Right renal cortex interstitium (tissue), 3 donors: ENCODE results near the gene TIMP3. TPM values are rescaled to one million over a fixed set of nuclear protein-coding genes. Genes with fewer than 3 reads are reported as not detected.
A peak's percentile ranks its signal among the peaks of the same experiment; 100 is the strongest.
"Not testable (repeated sequence)": the region's sequence is repeated elsewhere in the genome, so short reads cannot be mapped to it uniquely, and the experiment has no call there.

Experiments
- DNase-seq, 3 donors: peaks; one replicate each; pipeline ENCODE4 v3.0.0-alpha.2; 2013; ENCODE audit warnings: low read depth in 3 of 3, low spot score in 2 of 3
- polyA plus RNA-seq, 3 donors: library from polyadenylated mRNA; unstranded; fragments of 120-200 nt; gene quantifications; one replicate each; pipeline ENCODE4 v1.2.1, GENCODE V29; 2013; ENCODE audit not compliant: insufficient read length in 3 of 3

The TIMP3 gene
- polyA plus RNA-seq, result 100 to 1,000 TPM; 136 to 161 (median 147) TPM

DNA sequence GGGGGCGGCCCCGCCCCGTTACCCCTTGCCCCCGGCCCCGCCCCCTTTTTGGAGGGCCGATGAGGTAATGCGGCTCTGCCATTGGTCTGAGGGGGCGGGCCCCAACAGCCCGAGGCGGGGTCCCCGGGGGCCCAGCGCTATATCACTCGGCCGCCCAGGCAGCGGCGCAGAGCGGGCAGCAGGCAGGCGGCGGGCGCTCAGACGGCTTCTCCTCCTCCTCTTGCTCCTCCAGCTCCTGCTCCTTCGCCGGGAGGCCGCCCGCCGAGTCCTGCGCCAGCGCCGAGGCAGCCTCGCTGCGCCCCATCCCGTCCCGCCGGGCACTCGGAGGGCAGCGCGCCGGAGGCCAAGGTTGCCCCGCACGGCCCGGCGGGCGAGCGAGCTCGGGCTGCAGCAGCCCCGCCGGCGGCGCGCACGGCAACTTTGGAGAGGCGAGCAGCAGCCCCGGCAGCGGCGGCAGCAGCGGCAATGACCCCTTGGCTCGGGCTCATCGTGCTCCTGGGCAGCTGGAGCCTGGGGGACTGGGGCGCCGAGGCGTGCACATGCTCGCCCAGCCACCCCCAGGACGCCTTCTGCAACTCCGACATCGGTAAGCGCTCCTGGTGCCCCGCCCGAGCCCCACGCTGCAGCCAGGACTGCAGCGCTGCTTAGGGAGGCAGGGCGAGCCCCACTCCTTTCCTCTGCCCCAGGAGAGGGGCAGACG, at the start of gene TIMP3:
TIMP3 (plus strand) TSS at position 169 of the 700 bp plus-strand sequence; CDS start at position 466, 297 bp downstream.
- peak in 1 of 3 donors; percentile 68 for DNase-seq

DNA sequence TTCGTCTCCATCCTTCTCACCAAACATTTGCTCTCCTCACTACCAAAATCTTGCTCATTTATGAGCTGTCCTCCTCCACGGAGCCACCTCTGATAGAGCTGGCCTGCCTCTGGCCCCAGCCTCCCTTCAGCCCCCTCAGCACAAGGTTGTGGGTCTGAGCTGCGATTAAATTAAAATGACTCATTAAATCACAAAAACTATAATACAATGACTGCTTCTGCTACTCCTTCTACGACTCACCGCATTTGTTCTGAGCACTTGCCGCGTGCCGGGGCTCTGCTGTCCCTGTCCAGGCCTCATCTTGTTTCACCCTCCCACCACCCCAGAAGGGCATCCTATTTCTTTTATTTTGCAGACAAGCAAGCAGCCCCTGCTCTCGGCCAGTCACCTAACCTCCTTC, 49.2 kb upstream of the TIMP3 start:
- DNase-seq, result no peak

DNA sequence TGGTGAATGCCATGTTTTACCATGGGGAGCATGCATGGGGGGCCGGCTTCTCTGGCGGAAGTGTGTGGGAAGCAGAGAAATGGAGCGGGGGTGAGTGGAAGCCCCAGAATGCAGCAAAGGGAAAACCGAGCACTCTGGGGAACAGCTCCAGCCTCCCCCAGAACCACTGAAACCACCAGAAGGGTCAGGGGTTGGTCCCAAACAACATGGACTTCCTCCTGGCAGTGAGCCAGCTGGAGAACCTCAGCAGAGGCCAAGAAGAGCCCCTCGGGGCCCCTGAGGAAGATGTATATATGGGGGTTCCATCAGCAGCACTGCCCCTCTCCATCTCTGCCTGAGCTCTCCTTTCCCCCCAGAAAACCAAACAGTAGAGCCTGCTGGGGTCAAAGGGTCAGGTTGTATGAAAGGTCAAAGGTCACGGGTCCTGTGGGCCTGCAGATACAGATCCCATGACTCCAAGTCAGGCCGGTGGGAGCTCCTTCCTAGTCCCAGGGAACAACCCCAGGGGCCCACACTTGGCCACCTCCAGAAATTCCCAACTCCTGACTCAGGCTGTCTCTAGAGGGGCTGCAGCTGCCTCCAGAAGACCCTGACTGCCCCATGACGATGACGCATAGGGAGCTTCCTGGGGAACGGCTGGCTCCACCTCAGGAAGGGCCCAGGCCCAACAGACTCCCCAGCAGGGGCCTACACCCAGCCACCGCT, 48.5 kb upstream of the TIMP3 start:
- DNase-seq, result no peak

DNA sequence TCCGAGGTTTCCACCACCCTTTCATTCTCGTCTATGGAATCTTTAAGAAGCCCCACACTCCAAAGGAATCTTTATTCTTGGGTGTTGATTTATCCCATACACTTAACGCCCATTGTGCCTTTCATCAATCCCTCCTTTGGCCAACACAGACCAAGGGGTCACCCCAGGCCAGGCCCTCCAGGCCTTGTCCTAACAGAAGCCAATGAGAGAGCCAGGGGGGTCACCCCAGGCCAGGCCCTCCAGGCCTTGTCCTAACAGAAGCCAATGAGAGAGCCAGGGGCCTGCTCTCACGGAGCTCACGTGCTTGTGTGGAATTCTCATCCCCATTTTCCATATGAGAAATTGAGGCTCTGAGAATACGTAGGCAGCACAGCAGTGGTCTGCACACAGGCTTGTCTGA, 47.9 kb upstream of the TIMP3 start:
- DNase-seq, result no peak

DNA sequence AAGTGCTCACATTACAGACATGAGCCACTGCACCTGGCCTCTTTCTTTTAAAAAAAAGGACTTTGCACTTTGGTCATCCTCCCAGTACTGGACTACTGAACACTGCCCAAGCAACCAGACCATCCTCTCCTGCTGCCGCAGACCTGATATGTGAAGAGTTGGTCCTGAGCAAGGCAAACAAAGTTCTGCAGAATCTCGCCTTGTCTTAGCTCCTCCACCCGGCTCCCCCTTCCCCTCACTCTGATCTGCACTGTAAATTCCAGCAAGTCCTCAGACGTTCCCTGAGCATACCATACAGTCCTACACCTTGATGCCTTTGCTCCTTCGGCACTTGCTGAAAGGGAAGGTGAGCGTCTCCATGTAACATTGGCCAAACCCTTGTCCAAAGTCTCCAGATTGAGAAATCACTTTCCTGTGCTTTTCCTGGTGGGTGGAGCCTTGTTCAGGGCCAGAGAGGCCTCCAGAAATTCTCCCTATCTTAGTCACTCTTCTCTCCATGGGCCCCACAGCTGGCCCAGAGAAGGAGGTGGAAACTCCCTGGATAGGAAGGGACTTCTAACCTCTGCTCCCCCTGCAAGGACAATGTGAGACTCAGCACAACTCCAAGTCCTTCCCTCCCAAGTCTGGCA, 47.0 kb upstream of the TIMP3 start:
- no peak for DNase-seq

DNA sequence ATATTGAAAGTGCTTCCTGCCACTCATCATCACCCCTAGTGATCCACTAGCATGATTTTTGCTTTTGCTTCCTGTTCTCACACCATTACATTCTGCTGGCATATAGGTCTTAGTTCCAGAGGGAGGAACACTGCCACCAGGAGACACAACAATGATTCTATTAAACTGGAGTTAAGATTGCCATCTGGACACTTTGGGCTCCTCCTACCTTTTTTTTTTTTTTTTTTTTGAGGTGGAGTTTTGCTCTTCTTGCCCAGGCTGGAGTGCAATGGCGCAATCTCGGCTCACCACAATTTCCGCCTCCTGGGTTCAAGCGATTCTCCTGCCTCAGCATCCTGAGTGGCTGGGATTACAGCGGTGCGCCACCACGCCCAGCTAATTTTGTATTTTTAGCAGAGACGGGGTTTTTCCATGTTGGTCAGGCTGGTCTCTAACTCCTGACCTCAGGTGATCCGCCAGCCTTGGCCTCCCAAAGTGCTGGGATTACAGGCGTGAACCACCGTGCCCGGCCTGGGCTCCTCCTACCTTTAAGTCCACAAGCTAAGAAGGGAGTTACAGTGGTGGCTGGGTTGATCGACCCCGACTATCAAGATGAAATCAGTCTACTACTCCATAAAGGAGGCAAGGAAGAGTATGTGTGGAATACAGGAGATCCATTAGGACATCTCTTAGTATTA, 44.3 kb upstream of the TIMP3 start:
- DNase-seq, result not testable (repeated sequence)

DNA sequence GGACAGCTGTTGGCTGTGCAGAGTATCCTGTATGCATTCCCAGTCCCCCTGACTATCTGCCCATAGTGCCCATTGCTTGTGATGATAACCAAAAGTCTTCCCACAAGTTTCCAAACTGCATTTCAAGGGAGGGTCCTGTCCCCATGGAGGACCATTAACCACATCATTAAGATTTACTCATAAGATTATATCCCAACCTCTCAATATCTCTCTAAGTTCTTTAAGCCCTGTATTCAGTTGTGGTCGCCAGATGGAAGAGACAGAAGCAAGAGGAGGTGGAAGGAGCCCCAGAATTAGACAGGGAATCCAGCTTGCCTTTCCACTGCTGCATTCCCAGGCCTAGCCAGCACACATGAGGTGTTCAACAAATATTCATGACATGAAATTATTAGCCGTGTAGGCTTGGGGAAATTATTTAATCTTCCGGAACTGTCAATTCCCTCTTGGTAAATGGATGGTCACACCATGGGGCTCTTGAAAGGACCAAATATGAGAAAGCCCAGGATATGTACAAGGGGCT, 42.6 kb upstream of the TIMP3 start:
- no peak for DNase-seq

DNA sequence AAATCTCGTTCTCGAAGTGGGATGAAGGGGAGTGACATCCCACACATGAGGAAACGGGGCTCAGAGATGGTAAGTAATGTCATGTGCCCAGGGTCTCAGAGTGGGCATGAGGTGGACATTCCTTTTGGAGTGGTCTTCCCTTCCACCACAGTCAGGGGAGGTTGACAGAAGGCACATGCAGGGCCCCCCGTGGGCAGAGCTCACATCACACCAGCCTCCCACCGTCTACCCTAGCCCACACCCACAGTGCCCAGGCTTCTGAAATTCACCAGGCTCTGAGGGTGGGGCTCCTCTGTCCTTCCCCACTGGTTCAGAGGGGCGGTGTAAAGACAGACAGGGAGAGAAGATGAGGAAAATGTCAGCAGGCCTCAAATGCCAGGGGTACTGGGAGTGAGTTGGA, 41.1 kb upstream of the TIMP3 start:
- DNase-seq, result no peak

DNA sequence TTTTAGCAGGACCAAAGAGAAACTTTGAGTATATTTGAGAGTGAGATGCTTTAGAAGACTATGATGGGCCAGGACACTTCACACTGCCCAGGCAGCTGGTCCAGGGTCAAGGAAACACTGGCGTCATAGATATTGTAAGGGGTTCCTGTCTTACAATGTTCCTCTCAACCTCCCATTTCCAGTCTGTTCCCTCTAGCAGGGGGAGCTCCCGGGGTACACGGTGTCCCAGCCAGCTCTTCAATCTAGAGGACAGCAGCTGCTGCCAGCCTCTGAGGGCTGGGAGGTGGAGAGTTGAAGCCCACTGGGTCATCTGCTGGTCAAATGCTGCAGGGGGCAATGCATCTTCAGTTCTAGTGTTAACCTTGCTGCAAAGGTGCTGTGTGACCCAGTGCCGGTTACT, 40.7 kb upstream of the TIMP3 start:
- no peak for DNase-seq

DNA sequence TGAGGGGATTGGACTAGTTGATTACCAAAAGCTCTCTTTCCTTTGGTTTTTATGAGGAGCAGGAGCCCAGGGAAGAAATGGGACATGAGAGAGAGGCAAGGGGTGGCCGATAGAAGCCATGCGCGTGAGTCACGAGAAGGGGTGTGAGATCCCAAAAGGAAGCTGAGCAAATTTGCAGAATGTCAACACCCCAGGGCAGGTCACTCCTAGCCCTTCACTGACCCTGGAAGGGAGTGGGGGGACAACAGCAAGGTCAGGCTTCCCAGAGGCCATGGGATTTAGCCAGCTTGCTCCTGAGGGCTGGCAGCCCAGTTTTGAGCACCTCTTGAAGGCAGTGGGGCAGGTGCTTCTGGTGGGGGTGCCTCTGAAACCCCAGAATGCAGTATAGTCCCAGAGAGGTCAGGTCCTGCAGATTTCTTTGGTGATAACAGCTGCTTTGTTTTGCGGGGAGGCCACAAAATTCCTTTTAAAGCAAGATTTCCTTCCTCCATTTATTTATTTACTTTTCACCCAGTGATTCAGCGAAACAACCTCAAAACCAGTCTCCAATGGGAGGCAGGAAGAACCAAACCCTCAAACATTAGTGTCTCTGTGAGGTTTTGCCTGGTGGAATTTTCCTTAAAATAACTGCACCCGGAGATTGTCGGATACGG, 40.1 kb upstream of the TIMP3 start:
- no peak for DNase-seq

DNA sequence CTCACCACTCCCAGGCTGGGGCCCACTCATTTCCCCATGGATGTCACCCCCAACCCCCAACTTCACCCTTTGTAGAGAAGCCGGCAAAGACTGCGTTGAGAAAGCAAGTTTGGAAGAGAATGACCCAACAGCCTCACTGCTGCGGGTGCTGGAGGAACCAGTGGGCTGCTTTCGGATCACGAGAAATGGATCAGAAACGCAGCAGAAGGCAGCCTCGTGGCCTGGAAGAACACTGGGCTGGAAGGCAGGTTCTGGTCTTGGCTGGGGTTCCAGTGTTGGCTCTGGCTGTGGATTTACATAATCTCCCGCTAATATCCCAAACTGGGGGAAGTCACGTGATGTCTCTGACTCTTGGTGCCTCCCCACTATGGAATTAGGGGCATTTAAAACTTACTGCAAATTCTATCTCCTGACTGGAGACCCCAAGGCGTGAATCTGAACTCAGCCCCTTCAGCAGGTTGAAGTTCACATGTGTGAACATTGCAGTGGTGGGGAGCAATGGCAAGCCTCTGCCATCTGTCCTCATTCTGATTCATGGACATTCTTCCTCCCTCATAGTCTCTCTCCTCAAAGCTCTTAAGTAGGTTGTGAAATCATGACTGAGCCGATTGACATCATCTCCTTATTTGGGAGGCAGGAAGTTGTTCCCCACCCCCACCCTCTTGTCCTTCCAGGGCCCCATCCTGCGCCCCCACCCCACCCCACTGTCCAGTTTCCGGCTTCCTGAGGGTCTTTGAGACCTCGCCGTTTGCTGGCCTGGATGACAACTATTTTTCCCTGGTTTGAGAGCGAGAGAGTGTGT, 37.0 kb upstream of the TIMP3 start:
- peak; percentile 32 to 39 (median 33) for DNase-seq

DNA sequence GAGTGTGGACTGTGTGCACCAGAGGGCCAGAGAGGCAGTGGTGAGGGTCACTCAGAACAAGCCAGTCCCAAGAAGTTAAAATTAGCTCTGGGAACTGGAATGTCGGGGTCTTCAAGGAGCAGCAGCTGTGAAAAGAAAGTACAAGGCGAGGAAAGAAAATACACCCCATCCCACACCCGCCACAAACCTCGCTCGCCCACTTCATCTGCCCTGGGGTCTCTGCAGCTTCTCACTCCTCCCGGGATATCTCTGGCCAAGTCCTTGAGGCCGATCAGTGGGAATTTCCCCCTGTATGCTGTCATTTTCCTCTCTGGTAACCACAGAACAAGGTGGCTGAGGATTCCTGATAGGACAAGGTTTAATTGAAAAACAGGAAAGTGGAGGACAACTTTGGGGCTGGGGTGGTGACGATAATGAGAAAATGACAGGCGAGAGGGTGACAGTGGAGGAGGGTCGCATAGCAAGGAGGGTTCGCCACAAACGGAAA, 36.3 kb upstream of the TIMP3 start:
- DNase-seq, result no peak

DNA sequence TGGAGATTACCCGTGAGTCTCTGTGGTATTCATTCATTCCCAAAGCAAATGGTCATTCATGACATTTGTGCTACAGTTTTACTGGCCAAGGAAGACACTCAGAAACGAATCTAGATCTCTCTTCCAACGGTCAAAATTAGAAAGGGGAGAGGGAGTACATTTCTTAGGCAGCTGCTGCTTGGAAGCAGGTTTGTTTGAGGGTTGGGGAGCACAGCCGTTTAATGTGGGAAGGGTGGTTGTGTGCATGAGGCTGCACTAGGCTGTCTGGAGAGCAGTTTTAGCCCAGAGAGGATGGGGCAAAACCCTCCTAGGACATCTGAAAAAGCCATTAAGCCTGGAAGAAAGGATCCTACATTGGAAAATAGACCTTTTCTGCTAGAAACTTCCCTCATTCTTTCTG, 29.7 kb upstream of the TIMP3 start:
- DNase-seq, result no peak

DNA sequence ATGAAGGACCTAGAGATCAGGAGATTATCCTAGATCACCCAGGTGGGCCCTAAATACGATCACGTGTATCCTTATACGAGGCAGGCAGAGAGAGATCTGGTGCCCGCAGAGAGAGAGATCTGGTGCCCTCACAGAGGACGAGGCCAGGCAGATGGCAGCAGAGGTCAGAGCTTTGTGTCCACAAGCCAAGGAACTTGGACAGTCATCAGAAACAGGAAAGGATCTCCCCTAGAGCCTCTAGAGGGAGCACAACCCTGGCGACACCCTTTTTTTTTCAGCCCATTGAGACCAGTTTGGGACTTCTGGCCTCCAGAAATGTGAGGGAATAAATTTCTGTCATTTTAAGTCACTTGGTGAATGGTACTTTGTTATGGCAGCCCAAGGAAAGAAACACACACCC, 25.5 kb upstream of the TIMP3 start:
- DNase-seq, result no peak

DNA sequence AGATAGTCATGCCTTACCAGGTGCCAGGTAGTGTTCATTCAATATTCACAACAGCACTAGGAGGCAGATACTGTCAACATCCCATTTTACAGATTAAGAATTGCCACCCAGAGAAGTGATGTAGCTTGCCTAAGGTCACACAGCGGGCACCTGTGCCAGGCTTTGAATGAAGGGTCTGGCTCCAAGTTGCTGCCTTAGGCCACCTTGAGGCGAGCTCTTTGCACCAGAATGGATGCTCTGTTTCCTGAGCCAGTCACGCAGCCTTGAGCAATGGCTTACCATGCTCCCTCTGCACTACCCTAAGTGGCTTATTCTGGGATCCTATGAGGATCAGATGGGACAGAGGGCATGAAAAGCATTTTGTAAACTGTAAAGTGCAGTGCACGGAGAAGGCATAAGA, 25.1 kb upstream of the TIMP3 start:
- no peak for DNase-seq

DNA sequence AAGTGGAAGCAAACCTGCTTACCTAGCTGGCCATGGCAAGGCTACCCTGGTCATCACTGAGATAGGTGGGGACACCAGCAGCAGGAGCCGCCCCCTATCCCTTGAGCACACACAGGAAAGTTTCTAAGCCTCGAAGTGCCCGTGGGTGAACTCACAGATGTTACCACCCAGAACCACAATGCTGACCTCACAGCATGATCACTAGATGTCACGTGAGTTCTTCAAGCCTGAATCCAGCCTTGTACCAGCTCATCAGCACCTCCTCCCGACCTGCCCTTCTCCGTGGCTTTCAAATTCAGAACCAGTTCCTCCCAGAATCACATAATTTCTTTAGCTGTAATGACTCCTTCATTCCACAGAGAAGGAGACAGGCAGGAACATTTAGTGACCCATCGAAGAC, 24.7 kb upstream of the TIMP3 start:
- DNase-seq, result no peak

DNA sequence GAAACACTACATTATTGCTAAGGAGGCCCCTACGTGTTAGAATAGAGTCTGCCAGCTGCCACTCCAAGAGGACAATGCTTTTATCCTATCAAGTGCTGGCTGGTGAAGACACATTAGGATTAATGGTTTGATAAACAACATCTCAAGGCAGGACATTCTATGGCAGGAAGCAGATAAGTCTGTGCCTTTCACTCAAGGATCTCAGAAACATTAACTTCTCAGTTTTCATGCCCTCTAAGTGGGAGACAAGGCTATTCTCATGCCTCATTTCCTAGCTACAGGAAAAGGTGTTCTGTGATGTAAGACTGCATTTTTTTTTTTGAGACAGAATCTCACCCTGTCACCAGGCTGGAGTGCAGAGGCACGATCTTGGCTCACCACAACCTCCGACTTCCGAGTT, 23.5 kb upstream of the TIMP3 start:
- DNase-seq, result no peak

DNA sequence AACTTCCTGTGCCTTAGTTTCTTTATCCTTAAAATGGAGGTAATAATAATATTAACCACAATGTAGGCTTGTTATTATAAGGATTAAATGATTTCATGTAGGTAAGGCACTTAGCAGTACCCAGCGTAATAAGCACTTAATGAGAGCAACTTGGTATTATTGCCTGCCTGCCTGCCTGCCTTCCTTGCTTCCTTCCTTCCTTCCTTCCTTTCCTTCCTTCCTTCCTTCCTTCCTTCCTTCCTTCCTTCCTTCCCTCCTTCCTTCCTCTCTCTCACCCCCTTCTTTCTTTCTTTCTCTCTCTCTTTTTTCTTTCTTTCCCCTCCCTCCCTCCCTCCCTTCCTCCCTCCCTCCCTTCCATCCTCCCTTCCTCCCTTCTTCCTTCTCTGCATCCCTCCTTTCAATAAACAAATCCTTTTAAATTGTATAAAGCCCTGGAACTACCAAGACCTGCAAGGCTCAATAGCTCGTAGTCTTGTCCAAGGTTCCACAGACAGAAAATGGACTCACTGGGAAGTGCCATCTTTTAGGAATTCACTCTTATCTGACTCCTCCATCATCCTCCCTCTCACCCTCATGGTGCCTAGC, 20.7 kb upstream of the TIMP3 start:
- no peak for DNase-seq

DNA sequence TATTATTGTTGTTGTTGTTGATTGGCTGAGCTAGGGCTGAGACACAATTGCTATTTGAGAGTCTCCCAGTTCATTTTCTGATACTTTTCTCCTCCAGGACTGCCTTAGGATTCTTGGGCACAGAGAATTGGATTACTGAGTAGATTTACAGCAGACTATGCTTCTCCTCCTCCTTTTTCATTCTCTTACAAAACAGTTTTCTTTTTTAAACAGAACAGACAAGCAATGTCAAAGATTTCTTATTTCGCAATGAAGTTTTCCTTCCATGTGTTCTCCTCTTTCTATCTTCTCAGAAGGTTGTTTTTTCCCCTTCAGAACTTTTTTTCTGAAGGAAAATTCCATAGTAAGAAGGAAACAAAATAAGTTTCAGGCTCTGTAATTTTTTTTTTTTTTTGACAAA, 19.8 kb upstream of the TIMP3 start:
- DNase-seq, result no peak
